ENCODE data around the gene IGHMBP2. TPM values are rescaled to one million over a fixed set of nuclear protein-coding genes. Genes with fewer than 3 reads are reported as not detected.

The IGHMBP2 gene
- total RNA-seq, 1 experiment from 2014 or later, result 49.1 TPM

GRCh38 chr11:68963779-68964178 lies 60.1 kb downstream of the IGHMBP2 start:
- ChIA-PET CTCF (no interaction called here), POLR2A (no interaction called here)
- TF ChIP-seq CTCF (IDR thresholded peaks at IDR 0.05; ENCODE audit: insufficient read depth in 1 of 2, low read depth in 1 of 2, low read length in 1 of 2, severe bottlenecking in 1 of 2, unreplicated experiment in 1 of 2), result no peak
- no peaks in the 10 kb centered on the region for H3K36me3 Mint-ChIP-seq (ENCODE audit: insufficient read depth, unreplicated experiment)
- H3K27me3 ChIP-seq (replicated peaks; ENCODE audit: control insufficient read depth, insufficient read depth, low read length), result no peaks in the 10 kb centered on the region
- H3K9me3 Mint-ChIP-seq (ENCODE audit: unreplicated experiment), result no peaks in the 10 kb centered on the region
- H3K27ac Mint-ChIP-seq (ENCODE audit: unreplicated experiment), result no peak overlapping the region
- H3K4me3 ChIP-seq (ENCODE audit: low read depth, low read length), result no peak overlapping the region
- no peaks in the 10 kb centered on the region for H3K27me3 Mint-ChIP-seq (ENCODE audit: insufficient read depth, unreplicated experiment)
- no peaks in the 10 kb centered on the region for H3K36me3 ChIP-seq (ENCODE audit: control insufficient read depth, insufficient read depth, low read length)
- DNase-seq, result peak in 1 of 2 experiments; percentile 30
- intact Hi-C loops (cut with micrococcal nuclease; ENCODE audit: unreplicated experiment), result no loop called here
- no peaks in the 10 kb centered on the region for H3K4me1 Mint-ChIP-seq (ENCODE audit: low read depth, unreplicated experiment)
- BruUV-seq (replicated peaks), result no TSS peak
- H3K4me3 Mint-ChIP-seq (ENCODE audit: unreplicated experiment), result no peak overlapping the region
- no peaks in the 10 kb centered on the region for H3K4me1 ChIP-seq
- no peaks in the 10 kb centered on the region for H3K9me3 ChIP-seq

- CTCF ChIA-PET, result interaction anchor here (1.2 kb wide), 1 partner anchor 78 kb away, joined by 3 read pairs; no protein-coding TSS in a partner anchor
- Mint-ChIP-seq H3K36me3 (ENCODE audit: insufficient read depth, unreplicated experiment) (no peaks in the 10 kb centered on the region), H3K9me3 (ENCODE audit: unreplicated experiment) (no peaks in the 10 kb centered on the region), H3K27ac (ENCODE audit: unreplicated experiment) (no peak overlapping the region), H3K27me3 (ENCODE audit: insufficient read depth, unreplicated experiment) (no peaks in the 10 kb centered on the region), H3K4me1 (ENCODE audit: low read depth, unreplicated experiment) (no peaks in the 10 kb centered on the region), H3K4me3 (ENCODE audit: unreplicated experiment) (no peak overlapping the region)
- Histone ChIP-seq H3K4me1 (no peaks in the 10 kb centered on the region), H3K36me3 (ENCODE audit: control insufficient read depth, insufficient read depth, low read length) (no peaks in the 10 kb centered on the region), H3K27me3 (replicated peaks; ENCODE audit: control insufficient read depth, insufficient read depth, low read length) (no peaks in the 10 kb centered on the region), H3K9me3 (no peaks in the 10 kb centered on the region), H3K4me3 (ENCODE audit: low read depth, low read length) (no peak overlapping the region)
- DNase-seq, result peak in 1 of 2 experiments; percentile 25
- TF ChIP-seq CTCF (IDR thresholded peaks at IDR 0.05; ENCODE audit: insufficient read depth in 1 of 2, low read depth in 1 of 2, low read length in 1 of 2, severe bottlenecking in 1 of 2, unreplicated experiment in 1 of 2), result no peak
- BruUV-seq (replicated peaks), result no TSS peak
- intact Hi-C loops (cut with micrococcal nuclease; ENCODE audit: unreplicated experiment), result loop anchor here (5.0 kb wide), 1 partner anchor 36 kb away; no protein-coding TSS in a partner anchor
- POLR2A ChIA-PET, result no interaction called here
Measured at GRCh38 chr11:68965901-68966853, 62.5 kb downstream of the IGHMBP2 start.

- Mint-ChIP-seq H3K4me3 (ENCODE audit: unreplicated experiment) (no peak overlapping the region), H3K4me1 (ENCODE audit: low read depth, unreplicated experiment) (no peaks in the 10 kb centered on the region), H3K27ac (ENCODE audit: unreplicated experiment) (no peak overlapping the region), H3K9me3 (ENCODE audit: unreplicated experiment) (no peaks in the 10 kb centered on the region), H3K36me3 (ENCODE audit: insufficient read depth, unreplicated experiment) (no peaks in the 10 kb centered on the region), H3K27me3 (ENCODE audit: insufficient read depth, unreplicated experiment) (no peaks in the 10 kb centered on the region)
- BruUV-seq (replicated peaks), result no TSS peak
- no peak for TF ChIP-seq CTCF (IDR thresholded peaks at IDR 0.05; ENCODE audit: insufficient read depth in 1 of 2, low read depth in 1 of 2, low read length in 1 of 2, severe bottlenecking in 1 of 2, unreplicated experiment in 1 of 2)
- no peaks in the 10 kb centered on the region for H3K36me3 ChIP-seq (ENCODE audit: control insufficient read depth, insufficient read depth, low read length)
- no peaks in the 10 kb centered on the region for H3K4me1 ChIP-seq
- DNase-seq, result peak in 1 of 2 experiments; percentile 29
- intact Hi-C loops (cut with micrococcal nuclease; ENCODE audit: unreplicated experiment), result loop anchor here (5.0 kb wide), 1 partner anchor 35 kb away; no protein-coding TSS in a partner anchor
- no peak overlapping the region for H3K4me3 ChIP-seq (ENCODE audit: low read depth, low read length)
- H3K27me3 ChIP-seq (replicated peaks; ENCODE audit: control insufficient read depth, insufficient read depth, low read length), result no peaks in the 10 kb centered on the region
- ChIA-PET POLR2A (no interaction called here), CTCF (interaction anchor here (0.5 to 1.2 kb wide), 2 partner anchors 77 to 218 kb away, joined by 3 to 4 read pairs; no protein-coding TSS in a partner anchor)
- no peaks in the 10 kb centered on the region for H3K9me3 ChIP-seq
Measured at GRCh38 chr11:68966894-68967780, 63.4 kb downstream of the IGHMBP2 start.

Measured in Caco-2 (cell line).